MM.1S (cell line): ENCODE results near the gene GPR61.

Experiments
- EZH2 ChIP-seq: fragments of 300-600 bp; sonication (generic); optimal IDR thresholded peaks from 2 replicates; pipeline ENCODE3; 2017; ENCODE audit warnings: low read depth, mild to moderate bottlenecking, antibody characterized with exemption, low read length, mixed read lengths
- EZH2phosphoT487 ChIP-seq: fragments of 300-600 bp; sonication (generic); IDR thresholded peaks from 2 replicates; pipeline ENCODE4 v1.6.1; 2018; ENCODE audit warnings: antibody characterized with exemption, low read length
- TF ChIP-seq, protein P1 (sequence below): fragments of 300-600 bp; sonication (generic); IDR thresholded peaks from 2 replicates; pipeline ENCODE4 v1.5.1; 2016; ENCODE audit warnings: antibody characterized with exemption, low read length, mixed read lengths

DNA sequence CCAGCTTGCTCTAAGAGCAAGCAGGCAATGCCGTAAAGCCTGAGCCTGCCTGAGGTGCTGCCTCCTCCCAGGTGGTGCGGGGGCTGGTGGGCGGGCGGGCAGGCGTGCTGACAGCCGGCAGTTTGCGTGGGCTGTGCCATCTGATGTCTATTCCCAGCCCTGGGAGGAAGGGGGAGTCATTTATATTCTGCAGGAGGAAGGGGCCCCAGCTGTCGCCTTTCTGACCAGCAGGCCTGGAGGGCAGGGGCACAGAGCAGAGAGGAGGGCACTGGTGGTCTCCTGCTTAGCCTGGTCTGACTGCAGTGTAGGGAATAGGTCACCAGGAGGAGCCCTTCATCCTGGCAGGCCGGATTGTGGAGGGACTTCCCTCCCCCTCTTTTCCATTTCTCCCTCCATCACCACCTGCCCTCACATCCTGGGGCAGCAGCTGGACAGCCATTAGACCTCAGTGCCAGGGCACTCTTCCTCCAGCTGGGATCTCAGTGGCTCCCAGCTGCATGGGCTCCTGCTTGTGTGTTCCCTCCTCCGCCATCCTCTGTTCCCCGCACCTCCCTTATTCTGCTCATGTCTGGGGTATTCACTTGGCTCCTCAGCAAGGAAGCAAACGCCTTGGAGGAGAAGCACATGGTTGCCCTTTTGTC, 41.4 kb upstream of the GPR61 start:
- TF ChIP-seq, protein P1, sequence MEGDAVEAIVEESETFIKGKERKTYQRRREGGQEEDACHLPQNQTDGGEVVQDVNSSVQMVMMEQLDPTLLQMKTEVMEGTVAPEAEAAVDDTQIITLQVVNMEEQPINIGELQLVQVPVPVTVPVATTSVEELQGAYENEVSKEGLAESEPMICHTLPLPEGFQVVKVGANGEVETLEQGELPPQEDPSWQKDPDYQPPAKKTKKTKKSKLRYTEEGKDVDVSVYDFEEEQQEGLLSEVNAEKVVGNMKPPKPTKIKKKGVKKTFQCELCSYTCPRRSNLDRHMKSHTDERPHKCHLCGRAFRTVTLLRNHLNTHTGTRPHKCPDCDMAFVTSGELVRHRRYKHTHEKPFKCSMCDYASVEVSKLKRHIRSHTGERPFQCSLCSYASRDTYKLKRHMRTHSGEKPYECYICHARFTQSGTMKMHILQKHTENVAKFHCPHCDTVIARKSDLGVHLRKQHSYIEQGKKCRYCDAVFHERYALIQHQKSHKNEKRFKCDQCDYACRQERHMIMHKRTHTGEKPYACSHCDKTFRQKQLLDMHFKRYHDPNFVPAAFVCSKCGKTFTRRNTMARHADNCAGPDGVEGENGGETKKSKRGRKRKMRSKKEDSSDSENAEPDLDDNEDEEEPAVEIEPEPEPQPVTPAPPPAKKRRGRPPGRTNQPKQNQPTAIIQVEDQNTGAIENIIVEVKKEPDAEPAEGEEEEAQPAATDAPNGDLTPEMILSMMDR = no peak
- no peak for TF ChIP-seq EZH2phosphoT487
- TF ChIP-seq EZH2 = no peak
